GF-D8 (cell line): ENCODE data around the gene GRIP2.
"Not testable (repeated sequence)": the region's sequence is repeated elsewhere in the genome, so short reads cannot be mapped to it uniquely, and the experiment has no call there.

ENCODE experiments used
- DNase-seq: peaks from one replicate; lab custom pipeline; 2025; lab: John Stamatoyannopoulos, UW

GRIP2 gene

DNA sequence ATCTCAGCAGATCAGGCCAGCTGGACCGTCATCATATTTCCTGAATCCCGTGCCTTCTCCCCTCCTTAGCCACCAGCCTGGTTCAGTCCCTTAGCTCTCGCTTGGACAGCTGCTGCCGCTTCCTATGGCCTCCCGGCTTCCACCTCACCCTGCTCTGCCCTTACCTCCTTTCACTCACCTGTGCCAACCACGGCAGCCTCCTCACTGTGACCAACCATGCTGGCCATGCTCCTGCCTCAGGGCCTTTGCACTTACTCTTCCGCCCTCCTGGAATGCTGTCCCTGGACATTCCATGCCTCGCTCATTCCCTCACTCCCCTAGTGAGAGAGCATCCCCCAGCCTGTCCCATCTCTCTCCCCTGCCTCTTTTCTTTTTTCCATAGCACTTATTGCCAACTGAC is 19.2 kb downstream of the GRIP2 start:
- no peak for DNase-seq

DNA sequence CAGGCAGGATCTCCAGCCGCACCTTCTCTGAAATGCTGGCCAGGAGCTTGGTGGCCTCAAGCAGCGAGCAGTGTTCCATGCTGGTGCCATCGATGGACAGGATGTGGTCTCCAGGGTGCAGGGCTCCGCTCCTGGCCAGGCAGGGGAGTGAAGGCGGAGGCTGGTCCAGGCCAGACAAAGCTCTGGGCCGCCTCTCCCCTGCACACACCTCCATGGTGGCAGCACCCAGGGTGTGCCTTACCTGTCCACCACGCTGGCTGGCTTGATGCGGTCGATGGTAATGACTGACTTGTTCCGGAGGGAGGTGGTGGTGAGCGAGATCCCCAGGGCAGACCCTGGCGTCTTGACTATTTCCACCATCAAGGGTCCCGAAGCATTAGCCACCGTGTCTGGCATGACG is 20.0 kb downstream of the GRIP2 start:
- DNase-seq = no peak

DNA sequence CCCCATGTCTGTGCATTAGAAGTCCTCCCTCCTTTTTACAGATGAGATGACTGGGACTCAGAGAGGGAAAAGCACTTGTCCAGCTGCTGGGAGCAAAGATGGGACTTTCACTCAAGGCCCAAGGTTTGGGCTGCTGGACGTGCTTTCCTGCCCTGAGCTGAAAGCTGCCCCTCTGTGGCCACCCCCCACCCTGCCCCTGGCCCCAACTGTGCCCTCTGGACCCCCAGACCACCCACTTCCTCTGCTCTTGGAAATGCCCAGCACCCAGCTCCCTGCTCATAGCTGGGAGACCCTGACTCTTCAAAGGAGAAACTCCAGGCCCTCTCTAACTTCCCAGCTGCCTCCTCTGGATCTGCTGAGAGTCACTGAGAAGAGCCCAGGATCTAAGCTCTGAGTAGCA is 20.7 kb downstream of the GRIP2 start:
- no peak for DNase-seq

DNA sequence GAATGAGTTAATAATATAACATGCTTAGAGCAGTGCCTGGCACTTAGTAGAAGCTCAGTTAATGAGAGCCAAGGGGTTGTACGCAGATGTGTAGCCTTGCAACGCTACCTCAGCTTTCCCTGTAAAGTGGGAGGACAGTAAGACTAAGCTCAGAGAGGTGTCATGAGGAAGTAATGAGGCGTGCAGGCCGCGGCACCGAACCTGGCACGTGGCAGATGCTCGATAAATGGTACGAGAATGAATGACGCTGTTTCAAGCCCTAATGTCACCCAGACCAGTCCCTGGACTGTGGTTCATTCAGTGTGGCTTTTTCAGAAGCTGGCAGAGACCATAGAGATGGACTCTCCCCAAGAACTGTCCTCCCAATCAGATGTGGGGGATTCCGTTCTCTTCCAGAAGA is 21.2 kb downstream of the GRIP2 start:
- DNase-seq = no peak

DNA sequence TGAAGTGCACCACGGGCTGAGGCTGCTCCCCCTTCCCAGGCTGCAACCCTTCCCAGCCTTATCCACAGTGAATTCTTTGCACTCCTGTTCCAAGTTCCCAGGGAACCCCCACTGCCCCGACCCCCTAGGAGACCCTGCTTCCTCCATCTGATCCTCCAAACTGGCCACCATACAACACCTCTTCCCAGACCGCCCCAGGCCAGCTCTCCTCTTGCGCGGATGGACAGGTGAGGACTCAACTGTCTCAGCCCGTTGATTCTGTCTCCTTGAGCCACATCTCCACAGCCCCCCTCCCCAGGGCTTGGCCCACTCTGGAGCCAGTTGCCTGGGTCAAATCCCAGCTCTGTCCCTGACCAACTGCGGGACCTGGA is 21.7 kb downstream of the GRIP2 start:
- no peak for DNase-seq

DNA sequence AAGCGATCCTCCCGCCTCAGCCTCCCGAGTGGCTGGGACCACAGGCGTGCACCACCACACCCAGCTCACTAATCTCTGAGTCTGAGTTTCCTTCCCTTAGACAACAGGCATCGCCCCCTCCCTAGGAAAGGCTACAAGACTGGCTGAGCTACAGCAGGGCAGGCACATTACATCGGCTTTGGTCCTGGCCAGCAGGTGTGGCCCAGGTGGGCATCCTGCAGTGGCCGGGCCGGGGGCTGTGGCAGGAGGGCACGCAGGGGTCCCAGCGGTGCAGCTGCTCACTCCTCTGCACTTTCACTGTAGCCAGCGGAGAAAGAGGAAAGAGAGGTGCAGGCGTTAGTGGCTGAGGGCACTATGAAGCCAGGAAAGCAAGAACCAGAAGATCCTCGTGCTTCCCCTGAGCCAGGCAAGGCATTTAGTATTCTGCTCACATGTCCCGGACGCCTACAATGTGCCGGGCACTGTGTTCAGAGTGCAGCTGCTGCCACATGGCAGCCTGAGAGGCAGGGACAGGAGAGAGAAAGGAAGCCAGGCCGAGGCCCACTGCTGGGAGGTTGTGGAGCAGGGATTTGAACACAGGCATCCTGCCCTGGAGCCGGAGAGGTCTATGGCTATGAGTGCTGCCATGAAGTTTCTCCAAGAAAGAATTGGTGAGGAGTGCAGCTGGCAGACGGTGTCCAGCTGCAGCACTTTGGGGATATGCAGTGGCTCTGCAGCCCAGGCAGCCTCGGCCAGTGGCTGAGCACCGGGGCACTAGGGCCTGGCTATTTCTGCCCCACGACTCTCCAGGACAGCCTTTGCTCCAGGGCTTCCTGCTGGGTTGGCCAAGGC is 22.3 kb downstream of the GRIP2 start:
- DNase-seq = no peak

DNA sequence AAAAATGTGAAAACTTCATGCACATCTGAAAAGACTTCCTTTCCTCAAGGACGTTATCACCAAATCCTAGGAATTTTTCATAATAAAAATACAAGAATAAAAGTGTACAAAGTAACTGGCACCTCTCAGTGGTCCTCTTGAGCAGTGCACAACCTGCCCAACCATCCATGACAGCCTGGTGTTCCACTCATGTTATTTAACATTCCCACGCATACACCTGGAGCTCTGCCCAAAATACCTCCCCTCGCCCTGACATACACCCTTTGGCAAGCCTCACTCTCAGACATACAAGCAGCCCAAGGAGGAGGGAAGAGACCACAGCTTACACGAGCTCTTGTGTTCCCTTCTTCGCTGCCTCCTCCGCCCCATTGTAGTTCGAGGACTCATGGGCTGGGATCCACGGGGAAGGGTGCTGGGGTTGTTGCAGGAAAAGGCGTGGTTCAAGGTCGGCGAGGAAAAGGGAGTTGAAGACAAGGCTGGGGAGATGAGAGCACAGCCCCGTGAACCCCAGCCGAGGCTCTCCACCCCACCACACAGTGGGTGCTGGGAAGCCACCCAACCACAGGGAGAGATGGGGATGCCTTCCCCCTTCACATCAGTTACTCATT is 23.3 kb downstream of the GRIP2 start:
- no peak for DNase-seq

DNA sequence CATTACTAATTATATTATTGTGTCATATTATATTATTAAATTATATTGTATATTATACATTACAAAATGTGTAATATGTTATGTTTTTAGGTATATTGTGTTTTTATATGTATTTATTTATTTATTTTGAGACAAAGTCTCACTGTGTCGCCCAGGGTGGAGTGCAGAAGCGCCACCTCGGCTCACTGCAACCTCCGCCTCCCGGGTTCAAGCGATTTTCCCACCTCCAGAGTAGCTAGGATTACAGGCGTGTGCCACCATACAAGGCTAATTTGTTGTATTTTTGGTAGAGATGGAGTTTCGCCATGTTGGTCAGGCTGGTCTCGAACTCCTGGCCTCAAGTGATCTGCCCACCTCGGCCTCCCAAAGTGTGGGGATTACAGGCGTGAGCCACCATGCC is 24.6 kb downstream of the GRIP2 start:
- DNase-seq = not testable (repeated sequence)

DNA sequence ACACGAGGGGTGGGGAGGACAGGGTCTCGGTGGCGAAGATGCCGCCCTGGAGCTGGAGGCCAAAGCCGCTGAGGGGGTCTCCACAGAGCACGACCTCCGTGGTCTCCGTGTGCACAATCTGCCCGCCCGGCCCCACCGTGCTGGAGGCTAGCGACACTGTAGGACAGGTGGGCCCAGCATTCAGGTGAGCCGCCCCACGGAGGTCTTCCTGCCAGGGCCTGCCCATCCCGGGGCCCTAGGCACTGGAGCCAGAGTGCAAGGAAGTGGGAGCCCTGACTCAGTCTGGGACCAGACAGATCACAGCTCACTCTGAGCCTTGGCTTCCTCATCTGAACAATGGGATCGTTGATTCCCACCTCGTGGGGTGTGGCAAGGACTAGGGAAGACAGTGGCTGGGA is 25.8 kb downstream of the GRIP2 start:
- DNase-seq = no peak

DNA sequence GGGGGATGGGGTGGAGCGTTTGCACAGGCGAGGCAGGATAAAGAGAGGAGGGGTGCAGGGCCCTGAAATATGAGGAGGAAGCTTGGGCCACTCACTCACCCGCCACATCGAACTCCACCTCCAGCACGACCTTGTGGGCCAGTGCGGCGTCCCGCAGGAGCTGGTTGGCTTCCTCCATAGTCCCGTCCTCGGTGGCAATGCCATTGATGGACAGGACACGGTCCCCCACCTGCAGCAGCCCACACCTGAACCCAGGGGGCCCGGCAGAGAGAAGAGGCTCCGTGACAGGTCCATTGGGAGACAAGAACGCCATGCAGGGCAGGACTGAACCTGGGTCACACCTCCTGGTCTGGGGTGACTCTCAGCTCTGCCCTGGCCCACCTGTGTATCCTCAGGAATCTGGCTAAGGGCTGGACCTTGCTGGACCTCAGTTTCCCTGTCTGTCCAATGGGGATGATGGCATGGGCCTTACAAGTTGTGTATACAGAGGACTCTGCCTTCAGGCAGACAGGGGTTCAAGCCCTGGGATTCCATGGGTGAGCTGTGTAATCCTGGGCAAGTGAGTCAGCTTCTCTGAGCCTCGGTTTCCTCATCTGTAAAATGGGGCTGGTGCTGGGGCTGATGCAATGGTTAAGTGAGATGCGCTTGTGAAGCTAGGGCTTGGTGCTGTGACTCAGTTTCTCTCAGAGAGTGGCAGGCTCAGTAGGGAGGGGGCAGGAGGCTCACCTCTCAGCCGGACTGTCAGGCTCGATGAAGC is 26.4 kb downstream of the GRIP2 start:
- DNase-seq = no peak

DNA sequence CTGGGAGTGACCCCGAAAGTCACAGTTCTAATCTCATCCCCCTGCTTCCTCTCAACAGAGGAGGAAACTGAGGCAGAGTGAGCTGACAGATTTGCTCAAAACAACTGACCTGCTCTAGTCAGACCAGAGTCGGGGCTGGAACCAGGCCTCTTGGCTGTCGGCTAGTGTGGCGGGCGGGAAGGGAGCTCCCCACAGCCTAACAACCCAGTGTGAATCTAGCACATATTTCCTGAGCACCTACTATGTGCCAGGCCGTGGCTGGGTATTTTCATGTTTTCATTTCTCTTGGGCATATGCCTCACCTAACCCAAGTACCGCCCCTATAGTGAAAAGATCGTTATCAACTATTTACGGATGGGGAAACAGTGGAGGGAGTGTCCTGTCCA is 27.2 kb downstream of the GRIP2 start:
- no peak for DNase-seq

DNA sequence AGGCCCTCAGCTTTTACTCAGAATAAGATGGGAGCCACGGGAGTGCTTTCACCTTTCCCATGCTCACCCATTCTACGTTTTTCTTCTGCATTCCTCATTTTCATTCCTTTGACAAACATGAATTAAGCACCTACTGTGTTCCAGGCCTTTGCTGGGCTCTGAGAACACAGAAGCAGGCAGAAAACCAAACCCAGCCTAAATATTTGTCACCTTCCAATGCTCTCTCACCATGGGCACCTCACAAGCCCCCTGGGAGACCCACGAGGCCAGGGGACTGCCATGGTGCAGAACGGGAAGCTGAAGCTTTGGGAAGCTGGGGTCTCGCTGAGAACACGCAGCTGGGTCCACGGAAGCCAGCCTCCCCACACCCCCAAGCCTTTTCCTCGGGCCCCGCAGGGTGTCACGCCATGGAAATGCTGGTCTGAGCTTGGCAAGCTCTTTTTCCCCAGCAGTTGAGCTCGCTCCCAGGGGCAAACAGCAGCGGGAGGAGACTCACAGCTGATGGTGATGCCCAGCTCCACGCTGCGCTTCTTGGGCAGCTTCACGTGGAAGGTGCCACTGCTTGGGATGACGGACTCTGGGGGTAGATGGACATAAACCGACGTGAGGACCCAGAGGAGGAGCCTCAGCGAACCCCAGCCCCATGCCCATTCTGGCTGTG is 27.7 kb downstream of the GRIP2 start:
- no peak for DNase-seq

DNA sequence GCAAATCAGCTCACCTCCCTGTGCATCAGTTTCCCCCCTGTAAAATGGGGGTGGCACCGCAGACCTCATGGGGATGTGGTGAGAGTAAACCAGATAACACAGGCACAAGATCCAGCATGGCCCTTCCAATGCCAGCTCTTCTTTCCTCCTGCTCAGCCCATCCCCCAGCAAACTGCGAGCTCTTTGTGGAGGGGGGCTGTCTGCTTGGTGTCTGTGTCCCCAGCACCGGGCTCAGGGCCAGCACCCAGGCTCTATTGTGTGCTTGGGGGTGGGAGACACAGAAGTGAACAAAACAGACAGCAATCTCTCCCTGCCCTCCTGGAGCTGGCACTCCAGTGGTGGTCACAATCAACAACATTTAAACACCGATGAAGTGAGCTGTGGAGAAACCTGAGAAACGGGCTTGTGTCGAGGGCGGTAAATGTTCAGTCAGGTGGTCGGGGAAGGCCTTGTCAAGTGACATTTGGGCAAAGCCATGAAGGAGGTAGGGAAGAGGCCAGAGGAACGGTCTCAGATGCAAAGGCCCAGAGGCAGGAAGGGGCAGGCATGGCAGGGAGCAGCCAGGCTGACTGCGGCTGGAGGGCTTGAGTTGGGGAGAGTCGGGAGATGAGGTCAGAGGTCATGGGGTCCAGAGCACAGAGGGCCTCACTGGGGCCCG is 28.4 kb downstream of the GRIP2 start:
- no peak for DNase-seq

DNA sequence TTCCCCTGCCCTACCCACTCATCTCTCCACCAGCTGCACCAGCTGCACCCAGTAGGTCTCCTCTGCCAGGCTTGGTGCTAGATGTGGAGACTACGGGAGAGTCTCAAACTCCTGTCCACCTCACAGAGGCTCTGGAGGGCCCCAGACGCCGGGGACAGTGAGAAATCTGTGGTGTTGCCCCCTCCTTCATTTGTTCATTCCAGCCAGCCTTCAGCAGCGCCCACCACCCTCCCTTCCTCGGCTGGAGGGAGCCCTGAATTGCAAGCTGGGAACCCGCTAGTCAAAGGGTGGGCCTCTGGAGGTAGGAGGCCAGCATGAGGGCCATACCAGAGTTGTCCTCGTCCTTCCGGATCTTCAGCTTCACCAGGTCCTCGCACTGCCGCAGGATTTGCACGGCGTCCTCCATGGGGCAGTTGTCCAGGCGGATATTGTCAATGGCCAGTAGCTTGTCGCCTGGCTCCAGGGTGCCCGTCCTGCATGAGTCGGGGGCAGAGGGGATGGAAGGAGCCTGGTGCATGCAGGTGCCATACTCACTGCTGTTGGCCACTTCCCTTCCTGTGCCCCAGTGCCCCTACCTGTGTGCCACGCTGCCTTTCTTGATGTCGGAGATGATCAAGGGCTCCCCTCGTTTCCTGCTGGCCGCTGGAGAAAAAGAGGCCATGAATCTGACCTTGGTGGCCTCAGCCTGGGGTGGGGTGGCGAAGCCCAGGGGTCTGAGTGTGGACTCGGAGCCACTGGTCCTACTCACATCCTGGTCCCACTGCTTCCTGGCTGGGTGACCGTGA is 29.1 kb downstream of the GRIP2 start:
- no peak for DNase-seq

DNA sequence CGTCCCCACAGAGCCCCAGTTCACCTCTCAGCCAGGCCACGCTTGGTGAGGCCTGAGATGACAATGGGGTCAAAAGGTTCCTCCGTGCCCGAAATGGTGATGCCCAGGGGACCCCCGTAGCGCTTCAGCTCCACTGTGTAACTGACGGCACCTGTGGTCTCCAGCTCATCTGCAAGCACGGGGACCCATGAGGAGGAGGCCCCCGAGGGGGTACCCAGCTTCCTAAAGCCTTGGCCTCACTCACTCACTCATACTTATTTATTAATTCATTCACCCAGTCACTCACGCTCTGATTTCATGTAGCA is 30.4 kb downstream of the GRIP2 start:
- DNase-seq = no peak

DNA sequence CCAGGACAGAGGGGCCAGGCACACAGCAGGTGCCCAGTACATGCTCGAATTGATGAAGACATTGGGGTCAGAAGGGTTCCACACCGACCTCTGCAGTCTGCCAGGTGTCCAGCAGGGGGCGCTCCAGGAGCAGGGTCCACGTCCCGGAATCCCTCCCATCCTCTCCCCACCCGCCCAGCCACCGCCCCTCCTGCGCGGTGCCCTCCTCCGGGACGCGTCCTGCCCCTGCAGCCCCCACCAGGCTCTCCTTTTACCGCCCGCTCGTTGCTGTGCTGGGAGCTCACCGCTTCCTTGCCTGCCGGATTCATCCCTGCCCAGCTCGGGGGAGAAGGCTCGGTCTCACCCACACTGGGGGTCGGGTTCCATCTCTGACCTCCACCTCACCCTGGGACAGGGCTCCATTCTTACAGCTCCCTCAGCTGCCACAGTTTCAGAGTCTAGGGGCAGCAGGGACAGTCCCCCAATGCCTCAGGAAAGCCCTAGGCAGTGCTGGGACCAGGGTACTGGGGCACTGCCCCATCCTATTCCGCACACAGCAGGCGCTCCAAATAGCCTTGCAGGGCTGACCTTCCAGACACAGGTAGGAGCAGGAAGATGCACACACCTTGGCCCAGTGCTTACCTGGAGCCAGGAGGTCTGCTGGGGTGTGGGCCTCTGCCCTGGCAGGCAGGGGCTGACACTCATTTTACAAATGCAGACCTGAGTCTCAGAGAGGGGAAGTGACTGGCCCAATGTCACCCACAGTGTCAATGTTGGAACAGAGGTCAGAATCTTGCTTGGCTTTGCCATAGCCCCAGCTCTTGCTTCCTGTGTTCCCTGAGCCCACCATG is 31.0 kb downstream of the GRIP2 start:
- DNase-seq = no peak

DNA sequence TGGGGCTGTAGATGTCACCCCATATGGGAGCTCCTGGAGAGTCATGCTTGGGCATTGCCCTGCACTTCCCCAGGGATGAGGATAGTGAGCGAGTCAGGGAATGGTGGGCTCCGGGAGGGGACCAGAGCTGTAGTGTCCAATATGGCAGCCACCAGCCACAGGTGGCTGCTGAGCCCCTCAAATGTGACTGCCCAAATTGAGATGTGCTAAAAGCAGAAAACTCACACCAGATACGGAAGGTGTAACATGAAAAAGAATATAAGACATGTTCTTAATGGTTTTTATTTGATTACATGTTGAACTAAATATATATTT is 31.7 kb downstream of the GRIP2 start:
- DNase-seq = no peak

DNA sequence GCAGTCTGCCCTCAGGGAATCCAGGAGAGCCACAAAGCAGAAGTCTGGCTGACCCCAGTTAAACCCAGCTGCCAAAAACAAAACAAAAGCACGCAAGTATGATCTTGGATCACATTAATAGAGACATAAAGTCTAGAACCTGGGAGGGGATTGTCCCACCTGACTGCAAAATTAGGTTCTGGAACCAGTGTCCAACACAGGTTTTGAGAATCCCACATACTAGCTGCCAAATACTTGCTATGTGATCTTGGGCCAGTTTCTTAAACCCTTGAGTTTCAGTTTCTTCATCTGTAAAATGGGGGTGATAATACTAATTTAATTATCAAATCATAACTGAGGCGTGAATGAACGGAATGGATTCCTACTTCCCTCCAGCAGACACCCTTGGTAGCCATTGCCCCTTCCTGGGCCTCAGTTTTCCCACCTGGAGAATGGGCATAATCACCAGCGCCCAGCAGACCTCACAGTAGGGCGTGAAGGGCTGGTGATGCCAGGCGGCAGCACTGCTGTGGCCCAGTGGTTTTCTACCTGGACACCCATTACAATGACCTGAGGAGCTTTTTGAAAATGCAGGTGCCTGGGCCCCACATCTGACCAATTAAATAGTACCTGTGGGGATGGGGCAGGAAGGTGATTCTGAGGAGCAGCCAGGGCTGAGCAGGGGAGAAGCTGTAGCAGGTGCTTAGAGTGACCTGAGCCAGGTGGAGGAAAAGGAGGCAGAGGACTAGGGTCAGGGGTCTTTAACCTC is 32.2 kb downstream of the GRIP2 start:
- no peak for DNase-seq

DNA sequence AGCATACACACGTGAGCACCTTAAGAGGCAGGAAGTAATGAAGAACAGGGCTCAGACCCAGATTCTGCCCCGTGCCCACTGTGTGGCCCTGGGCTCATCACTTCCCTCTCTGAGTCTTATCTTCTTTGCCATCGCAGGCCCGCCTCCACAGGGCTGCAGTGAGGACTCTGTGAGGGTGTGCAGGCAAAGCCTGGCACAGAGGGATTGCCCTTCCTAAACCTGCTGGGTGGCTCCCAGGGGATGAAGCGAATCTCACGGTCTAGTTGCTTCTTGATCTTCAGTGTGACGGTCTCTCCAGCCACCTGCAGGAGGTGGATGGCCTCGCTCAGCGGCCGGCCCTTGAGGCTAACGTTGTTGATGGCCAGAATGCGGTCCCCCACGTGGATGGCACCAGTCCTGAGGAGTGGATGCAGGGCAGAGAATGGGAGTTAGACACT is 32.8 kb downstream of the GRIP2 start:
- DNase-seq = no peak
